GM12872 (cell line): ENCODE measurements around the gene TGFBRAP1.

Experiments
- TF ChIP-seq, protein P1 (sequence below): IDR thresholded peaks from 3 replicates; pipeline ENCODE4 v1.5.1; 2011; ENCODE audit warnings: low read depth, mild to moderate bottlenecking, low read length, moderate library complexity; ENCODE audit not compliant: insufficient read depth

Gene TGFBRAP1

DNA sequence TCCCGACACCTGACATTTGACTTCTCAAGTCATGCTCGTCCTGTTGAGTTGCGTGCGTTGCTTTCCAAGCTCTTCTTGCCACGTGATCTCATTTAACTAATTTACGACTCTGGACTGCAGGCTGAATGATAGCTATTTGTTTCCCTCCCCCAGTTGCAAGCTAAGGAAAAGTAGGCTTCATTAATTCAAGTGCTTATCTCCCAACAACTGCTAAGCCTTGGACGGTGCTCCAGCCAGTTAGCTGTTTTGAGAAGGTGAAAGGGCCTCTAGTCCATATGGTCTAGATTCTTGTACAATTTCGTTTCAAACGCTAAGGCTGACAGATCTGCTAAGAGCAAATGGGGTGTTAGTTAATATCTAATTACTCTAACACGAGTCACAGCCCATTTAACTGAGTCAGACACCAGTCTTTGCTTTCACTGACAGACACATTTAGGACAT, 66.9 kb downstream of the TGFBRAP1 start:
- TF ChIP-seq, protein P1, sequence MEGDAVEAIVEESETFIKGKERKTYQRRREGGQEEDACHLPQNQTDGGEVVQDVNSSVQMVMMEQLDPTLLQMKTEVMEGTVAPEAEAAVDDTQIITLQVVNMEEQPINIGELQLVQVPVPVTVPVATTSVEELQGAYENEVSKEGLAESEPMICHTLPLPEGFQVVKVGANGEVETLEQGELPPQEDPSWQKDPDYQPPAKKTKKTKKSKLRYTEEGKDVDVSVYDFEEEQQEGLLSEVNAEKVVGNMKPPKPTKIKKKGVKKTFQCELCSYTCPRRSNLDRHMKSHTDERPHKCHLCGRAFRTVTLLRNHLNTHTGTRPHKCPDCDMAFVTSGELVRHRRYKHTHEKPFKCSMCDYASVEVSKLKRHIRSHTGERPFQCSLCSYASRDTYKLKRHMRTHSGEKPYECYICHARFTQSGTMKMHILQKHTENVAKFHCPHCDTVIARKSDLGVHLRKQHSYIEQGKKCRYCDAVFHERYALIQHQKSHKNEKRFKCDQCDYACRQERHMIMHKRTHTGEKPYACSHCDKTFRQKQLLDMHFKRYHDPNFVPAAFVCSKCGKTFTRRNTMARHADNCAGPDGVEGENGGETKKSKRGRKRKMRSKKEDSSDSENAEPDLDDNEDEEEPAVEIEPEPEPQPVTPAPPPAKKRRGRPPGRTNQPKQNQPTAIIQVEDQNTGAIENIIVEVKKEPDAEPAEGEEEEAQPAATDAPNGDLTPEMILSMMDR, result no peak

DNA sequence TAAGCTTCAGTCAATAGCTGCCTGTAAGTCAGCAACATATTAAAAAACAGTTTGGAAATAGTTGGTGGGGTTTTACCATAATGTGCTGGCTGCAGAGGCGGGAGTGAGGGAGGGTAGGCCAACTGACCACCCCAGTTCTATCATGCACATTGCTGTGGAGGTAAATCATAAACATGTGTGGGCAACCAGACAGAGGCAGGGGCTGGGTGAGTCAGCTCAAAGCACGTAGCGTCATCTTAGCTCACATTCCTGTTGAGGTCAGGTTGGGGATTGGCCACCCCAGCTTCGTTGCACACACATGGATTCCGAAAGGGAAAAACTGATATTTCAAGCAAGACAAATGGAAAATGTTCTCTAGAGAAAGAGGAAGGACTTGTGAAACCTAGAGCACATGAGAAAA, 68.5 kb downstream of the TGFBRAP1 start:
- TF ChIP-seq, protein P1, result no peak

DNA sequence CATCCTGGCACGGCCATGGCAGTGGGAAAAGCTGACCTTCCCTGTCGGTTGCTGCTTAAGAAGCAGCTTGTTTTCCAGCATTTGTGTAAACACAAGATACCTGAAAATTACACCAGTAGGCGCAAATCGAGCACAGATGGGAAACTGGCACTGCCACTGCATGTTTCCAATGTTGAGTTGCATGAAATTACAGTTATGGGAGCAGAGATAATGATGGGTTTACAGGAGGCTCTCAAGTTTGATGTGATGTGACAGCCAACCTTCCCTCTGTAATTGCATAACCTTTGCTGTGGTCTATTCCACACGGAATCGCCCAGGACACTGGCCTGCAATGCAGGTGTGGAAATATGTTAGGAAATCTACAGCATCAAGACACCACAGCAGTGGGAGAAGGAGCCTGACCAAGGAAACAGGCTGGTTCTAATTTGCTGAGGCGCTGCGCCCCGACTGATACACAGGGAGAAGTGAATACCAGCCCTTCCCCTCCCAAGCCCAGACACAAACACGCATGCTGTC, 70.6 kb downstream of the TGFBRAP1 start:
- TF ChIP-seq, protein P1, result no peak

GRCh38 chr2:105257981-105258380, 71.6 kb downstream of the TGFBRAP1 start:
- TF ChIP-seq, protein P1, result no peak

DNA sequence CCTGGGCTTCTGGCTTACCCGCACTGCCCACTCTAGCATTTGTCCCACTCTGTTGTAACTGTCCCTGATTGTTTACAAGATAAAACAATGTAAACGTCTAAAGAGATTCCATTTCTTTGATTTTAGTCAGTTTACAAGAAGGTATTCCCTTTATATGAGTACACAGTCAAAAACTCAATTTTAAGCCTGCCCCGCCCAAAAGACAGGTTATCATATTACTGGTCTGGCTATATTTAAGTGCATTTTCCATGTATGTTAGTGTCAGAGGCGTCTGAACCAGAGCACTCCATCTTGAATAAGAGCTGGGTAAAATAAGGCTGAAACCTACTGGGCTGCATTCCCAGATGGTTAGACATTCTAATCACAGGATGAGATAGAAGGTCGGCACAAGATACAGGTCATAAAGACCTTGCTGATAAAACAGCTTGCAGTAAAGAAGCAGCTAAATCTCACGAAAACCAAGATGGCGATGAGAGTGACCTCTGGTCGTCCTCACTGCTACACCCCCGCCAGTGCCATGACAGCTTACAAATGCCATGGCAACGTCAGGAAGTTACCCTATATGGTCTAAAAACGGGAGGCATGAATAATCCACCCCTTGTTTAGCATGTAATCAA, 73.0 kb downstream of the TGFBRAP1 start:
- TF ChIP-seq, protein P1, result no peak

DNA sequence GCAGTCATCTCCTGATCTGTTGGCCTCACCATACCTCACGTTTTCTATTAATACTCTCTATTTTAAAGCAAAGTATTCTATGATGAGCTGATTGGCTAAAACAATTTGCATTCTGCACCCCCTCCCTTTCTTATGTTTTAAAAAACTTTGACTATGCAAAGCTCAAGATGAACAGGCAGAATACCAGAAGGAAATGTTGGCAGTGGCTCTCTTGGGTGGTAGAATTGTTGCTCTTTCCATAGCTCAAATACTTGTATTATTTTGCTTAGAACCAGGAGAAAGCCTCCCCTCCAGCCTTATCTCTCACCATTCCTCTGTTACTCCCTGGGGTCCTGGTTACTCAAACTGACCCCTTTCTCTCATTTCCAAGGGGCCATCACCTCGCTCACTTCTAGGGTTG, 73.6 kb downstream of the TGFBRAP1 start:
- TF ChIP-seq, protein P1, result no peak

GRCh38 chr2:105254531-105255210, 74.9 kb downstream of the TGFBRAP1 start:
- TF ChIP-seq, protein P1, result no peak
